Testis (tissue), 2 donors: ENCODE data around the gene RAB42.

ENCODE experiments used
- POLR2A ChIP-seq: fragments of 450-650 bp; IDR thresholded peaks from one replicate; pipeline ENCODE4 v1.6.1; 2017; ENCODE audit warnings: antibody characterized with exemption, mild to moderate bottlenecking, moderate library complexity
- TF ChIP-seq, protein P1 (sequence below), 3 experiments: fragments of 450-650 bp in 2 of 3; fragments of 200-600 bp in 1 of 3; sonication (generic) in 1 of 3; IDR thresholded peaks; one replicate each; pipeline ENCODE4 v1.5.1; 2016 to 2019; ENCODE audit warnings: antibody characterized with exemption in 3 of 3, mild to moderate bottlenecking in 2 of 3, moderate library complexity in 1 of 3

DNA sequence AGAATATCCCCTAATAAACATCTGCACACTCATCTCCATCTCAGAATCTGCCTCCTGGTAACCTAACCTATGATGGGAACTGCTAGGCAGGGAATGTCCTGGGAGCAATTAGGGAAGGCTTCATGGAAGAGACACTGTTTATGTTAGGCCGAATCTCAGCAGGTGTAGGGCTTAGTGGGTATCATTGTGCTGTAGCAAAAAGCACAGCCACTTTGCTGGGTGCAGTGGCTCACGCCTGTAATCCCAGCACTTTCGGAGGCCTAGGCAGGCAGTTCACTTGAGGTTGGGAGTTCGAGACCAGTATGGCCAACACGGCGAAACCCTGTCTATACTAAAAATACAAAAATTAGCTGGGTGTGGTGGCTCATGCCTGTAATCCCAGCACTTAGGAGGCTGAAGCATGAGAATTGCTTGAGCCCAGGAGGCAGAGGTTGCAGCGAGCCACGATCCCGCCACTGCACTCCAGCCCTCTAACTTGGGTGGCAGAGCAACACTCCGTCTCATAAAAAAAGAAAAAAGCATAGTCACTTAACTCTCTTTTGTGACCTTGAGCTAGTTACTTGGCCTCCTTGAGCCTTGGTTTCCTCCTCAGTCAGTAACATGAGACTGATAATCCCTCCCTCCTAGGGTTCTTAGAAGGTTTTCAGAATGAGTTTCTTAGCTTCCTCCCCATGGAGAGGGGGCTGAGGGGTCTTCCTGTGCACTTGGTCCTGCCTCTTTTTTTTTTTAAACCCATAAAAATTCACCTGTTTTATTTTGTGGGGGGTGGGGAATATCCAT, 3.5 kb downstream of the RAB42 start:
- TF ChIP-seq, protein P1, sequence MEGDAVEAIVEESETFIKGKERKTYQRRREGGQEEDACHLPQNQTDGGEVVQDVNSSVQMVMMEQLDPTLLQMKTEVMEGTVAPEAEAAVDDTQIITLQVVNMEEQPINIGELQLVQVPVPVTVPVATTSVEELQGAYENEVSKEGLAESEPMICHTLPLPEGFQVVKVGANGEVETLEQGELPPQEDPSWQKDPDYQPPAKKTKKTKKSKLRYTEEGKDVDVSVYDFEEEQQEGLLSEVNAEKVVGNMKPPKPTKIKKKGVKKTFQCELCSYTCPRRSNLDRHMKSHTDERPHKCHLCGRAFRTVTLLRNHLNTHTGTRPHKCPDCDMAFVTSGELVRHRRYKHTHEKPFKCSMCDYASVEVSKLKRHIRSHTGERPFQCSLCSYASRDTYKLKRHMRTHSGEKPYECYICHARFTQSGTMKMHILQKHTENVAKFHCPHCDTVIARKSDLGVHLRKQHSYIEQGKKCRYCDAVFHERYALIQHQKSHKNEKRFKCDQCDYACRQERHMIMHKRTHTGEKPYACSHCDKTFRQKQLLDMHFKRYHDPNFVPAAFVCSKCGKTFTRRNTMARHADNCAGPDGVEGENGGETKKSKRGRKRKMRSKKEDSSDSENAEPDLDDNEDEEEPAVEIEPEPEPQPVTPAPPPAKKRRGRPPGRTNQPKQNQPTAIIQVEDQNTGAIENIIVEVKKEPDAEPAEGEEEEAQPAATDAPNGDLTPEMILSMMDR (IDR thresholded peaks at IDR 0.05) = no peak
- no peak for TF ChIP-seq POLR2A
